ENCODE data around the gene COL23A1. TPM values are rescaled to one million over a fixed set of nuclear protein-coding genes. Genes with fewer than 3 reads are reported as not detected.

The COL23A1 gene
- total and polyA plus RNA-seq, 2 of the 8 experiments (the other 6 are each of a cell fraction or from before 2014, with no cell fraction given), result 3.1 to 4.7 TPM

- H3K4me1 ChIP-seq (replicated peaks in 1 of 4; ENCODE audit: control insufficient read depth in 3 of 4, insufficient read depth in 4 of 4, low read length in 3 of 4), result no peaks in the 10 kb centered on the region; a peak in 1 of 7 replicates
- ChIA-PET POLR2A (ENCODE audit: partially characterized antibody) (no interaction called here), CTCF (ENCODE audit: partially characterized antibody) (interaction anchor here (0.8 to 7.3 kb wide), 5 partner anchors 12 to 190 kb away, joined by 3 to 80 read pairs (median 4); no protein-coding TSS in a partner anchor)
- H4K8ac ChIP-seq (ENCODE audit: extremely low read depth, insufficient read depth, low read length), result no peak overlapping the region
- H2AFZ ChIP-seq (ENCODE audit: low read length), result no peak overlapping the region
- H2BK12ac ChIP-seq (ENCODE audit: low read depth, low read length), result no peak overlapping the region
- DNase-seq (ENCODE audit: low read depth in 1 of 2, low spot score in 2 of 2), result no peak
- H3K56ac ChIP-seq (replicated peaks; ENCODE audit: insufficient read length, low read depth, low read length), result no peak overlapping the region
- H3K9ac ChIP-seq (replicated peaks in 1 of 4; ENCODE audit: extremely low read depth in 1 of 4, low read depth in 3 of 4, low read length in 3 of 4), result no peak overlapping the region; a peak in 1 of 7 replicates
- no peak overlapping the region for H2BK20ac ChIP-seq (ENCODE audit: low read length)
- WGBS, 2 experiments (ENCODE audit: extremely low coverage in 1 of 2, insufficient coverage in 1 of 2, insufficient read length in 1 of 2, insufficient replicate concordance in 2 of 2, low coverage in 1 of 2, low lambda C conversion rate in 2 of 2, missing lambda C conversion rate in 1 of 2), result 91% methylated on average over 7 of the region's 7 CpGs; no CpG with 5 or more reads in 1 of the 2 experiments
- no peak overlapping the region for H3K18ac ChIP-seq (ENCODE audit: extremely low read depth, low read length)
- no peak for FAIRE-seq
- H3K23ac ChIP-seq (ENCODE audit: insufficient read length), result no peak overlapping the region
- H3K4me3 ChIP-seq (ENCODE audit: extremely low read depth in 1 of 4, insufficient read depth in 2 of 4, low read depth in 3 of 4, low read length in 4 of 4), result no peak overlapping the region
- no peak overlapping the region for H2AK5ac ChIP-seq (ENCODE audit: low read depth, low read length)
- H4K91ac ChIP-seq (replicated peaks; ENCODE audit: insufficient read length, low read length), result no peak overlapping the region
- no peaks in the 10 kb centered on the region for H4K20me1 ChIP-seq (replicated peaks in 1 of 2; ENCODE audit: control insufficient read depth in 1 of 2, insufficient read depth in 2 of 2, low read length in 2 of 2)
- H4K5ac ChIP-seq (ENCODE audit: insufficient read length, low read depth, low read length), result no peak overlapping the region
- no peaks in the 10 kb centered on the region for H3K36me3 ChIP-seq (ENCODE audit: control insufficient read depth in 2 of 4, insufficient read depth in 4 of 4, low read length in 3 of 4)
- H3K79me1 ChIP-seq (ENCODE audit: low read depth, low read length), result no peaks in the 10 kb centered on the region
- no peak overlapping the region for H3K27ac ChIP-seq (ENCODE audit: low read depth, low read length)
- H3K14ac ChIP-seq (ENCODE audit: insufficient read length), result no peak overlapping the region
- H3K23me2 ChIP-seq (ENCODE audit: low read depth, low read length), result no peaks in the 10 kb centered on the region; the same call in 1 of the 2 replicates
- H3K27me3 ChIP-seq (replicated peaks in 1 of 4; ENCODE audit: control insufficient read depth in 3 of 4, extremely low read depth in 1 of 4, insufficient read depth in 3 of 4, low read length in 3 of 4), result no peaks in the 10 kb centered on the region
- H3K9me3 ChIP-seq (ENCODE audit: insufficient read depth in 2 of 2, low read depth in 1 of 2, low read length in 1 of 2), result peaks cover 0 to 6% of the 10 kb centered on the region in 2 experiments; a peak in 2 of 4 replicates
- no peaks in the 10 kb centered on the region for H3K79me2 ChIP-seq (ENCODE audit: control insufficient read depth in 1 of 2, insufficient read depth in 2 of 2, low read length in 2 of 2)
- H3K4ac ChIP-seq (replicated peaks; ENCODE audit: insufficient read length, low read depth, low read length), result no peak overlapping the region
- no peak overlapping the region for H2BK120ac ChIP-seq (replicated peaks; ENCODE audit: low read depth, low read length)
- H3K4me2 ChIP-seq (ENCODE audit: insufficient read depth in 1 of 2, low read depth in 2 of 2, low read length in 2 of 2), result no peak overlapping the region
- no peak overlapping the region for H2BK5ac ChIP-seq (ENCODE audit: low read depth, low read length)
- H2BK15ac ChIP-seq (ENCODE audit: low read length), result 0 out of 2 replicates have a peak overlapping the region, but pooled peaks have one; percentile 5
- no peak for TF ChIP-seq USF2 (IDR thresholded peaks at IDR 0.05; ENCODE audit: low read length)
- TF ChIP-seq CHD1 (IDR thresholded peaks at IDR 0.05; ENCODE audit: low read depth, low read length), result no peak
- TF ChIP-seq JUND (IDR thresholded peaks at IDR 0.05; ENCODE audit: low read length), result no peak
- no peak for TF ChIP-seq TAF1 (IDR thresholded peaks at IDR 0.05; ENCODE audit: low read depth, low read length)
- TF ChIP-seq EZH2 (IDR thresholded peaks at IDR 0.05; ENCODE audit: low read depth, low read length, severe bottlenecking), result no peak
- no peak for TF ChIP-seq RNF2 (IDR thresholded peaks at IDR 0.05; ENCODE audit: borderline replicate concordance, low read depth, low read length, missing control alignments, poor library complexity, severe bottlenecking)
- no peak for TF ChIP-seq BRCA1 (IDR thresholded peaks at IDR 0.05; ENCODE audit: low read depth, low read length)
- no peak for TF ChIP-seq CBX5 (IDR thresholded peaks at IDR 0.05; ENCODE audit: low read depth, low read length)
- no peak for TF ChIP-seq JUN (IDR thresholded peaks at IDR 0.05; ENCODE audit: low read depth, low read length)
- TF ChIP-seq ZNF274 (IDR thresholded peaks at IDR 0.05; ENCODE audit: borderline replicate concordance, extremely low read depth, low read length), result no peak
- no peak for TF ChIP-seq MAFK (IDR thresholded peaks at IDR 0.05; ENCODE audit: low read depth, low read length)
- TF ChIP-seq SAP30 (IDR thresholded peaks at IDR 0.05; ENCODE audit: insufficient read depth, insufficient replicate concordance, low read length), result no peak
- no peak for TF ChIP-seq NRF1 (IDR thresholded peaks at IDR 0.05; ENCODE audit: low read depth, low read length)
Measured at GRCh38 chr5:178473854-178474253, 116.3 kb downstream of the COL23A1 start.

Data from H1 (cell line).